Neural progenitor cell (in vitro differentiated cells): Measurements from ENCODE around the gene SPP2.

Source experiments
- EZH2 ChIP-seq: fragments of 200-600 bp; sonication (generic); IDR thresholded peaks from 2 replicates; pipeline ENCODE4 v1.6.1; 2017; ENCODE audit warnings: antibody characterized with exemption, mild to moderate bottlenecking, moderate library complexity
- EZH2phosphoT487 ChIP-seq: fragments of 200-600 bp; sonication (generic); IDR thresholded peaks from 2 replicates; pipeline ENCODE4 v1.6.1; 2017; ENCODE audit warnings: antibody characterized with exemption
- TF ChIP-seq, protein P1 (sequence below): fragments of 200-600 bp; sonication (generic); IDR thresholded peaks from 2 replicates; pipeline ENCODE4 v1.5.1; 2017; ENCODE audit warnings: antibody characterized with exemption, mild to moderate bottlenecking

DNA sequence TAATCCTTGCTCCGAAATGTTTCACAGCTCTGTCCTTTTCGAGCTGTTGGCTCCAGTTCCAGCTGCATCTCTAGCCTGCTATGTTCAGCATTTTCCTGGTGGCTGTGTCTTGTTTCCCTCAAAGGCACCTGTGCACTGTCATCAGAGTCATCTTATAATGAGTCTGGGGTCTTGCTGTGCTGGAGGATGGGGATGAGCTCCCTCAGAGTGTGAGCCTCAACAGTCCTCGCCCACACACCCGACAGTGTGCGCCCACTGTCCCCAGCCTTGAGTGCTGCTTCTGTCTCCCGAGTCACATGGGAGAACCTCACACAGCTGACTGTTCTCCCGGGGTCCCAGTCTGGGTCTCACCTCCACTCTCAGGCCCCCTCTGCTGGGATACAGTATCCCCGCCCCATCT lies 25.4 kb downstream of the SPP2 start:
- TF ChIP-seq EZH2phosphoT487, result no peak
- TF ChIP-seq, protein P1, sequence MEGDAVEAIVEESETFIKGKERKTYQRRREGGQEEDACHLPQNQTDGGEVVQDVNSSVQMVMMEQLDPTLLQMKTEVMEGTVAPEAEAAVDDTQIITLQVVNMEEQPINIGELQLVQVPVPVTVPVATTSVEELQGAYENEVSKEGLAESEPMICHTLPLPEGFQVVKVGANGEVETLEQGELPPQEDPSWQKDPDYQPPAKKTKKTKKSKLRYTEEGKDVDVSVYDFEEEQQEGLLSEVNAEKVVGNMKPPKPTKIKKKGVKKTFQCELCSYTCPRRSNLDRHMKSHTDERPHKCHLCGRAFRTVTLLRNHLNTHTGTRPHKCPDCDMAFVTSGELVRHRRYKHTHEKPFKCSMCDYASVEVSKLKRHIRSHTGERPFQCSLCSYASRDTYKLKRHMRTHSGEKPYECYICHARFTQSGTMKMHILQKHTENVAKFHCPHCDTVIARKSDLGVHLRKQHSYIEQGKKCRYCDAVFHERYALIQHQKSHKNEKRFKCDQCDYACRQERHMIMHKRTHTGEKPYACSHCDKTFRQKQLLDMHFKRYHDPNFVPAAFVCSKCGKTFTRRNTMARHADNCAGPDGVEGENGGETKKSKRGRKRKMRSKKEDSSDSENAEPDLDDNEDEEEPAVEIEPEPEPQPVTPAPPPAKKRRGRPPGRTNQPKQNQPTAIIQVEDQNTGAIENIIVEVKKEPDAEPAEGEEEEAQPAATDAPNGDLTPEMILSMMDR, result no peak
- no peak for TF ChIP-seq EZH2
